Measurements from ENCODE around the gene NCK1.
A peak's percentile ranks its signal among the peaks of the same experiment; 100 is the strongest.
"Not testable (repeated sequence)": the region's sequence is repeated elsewhere in the genome, so short reads cannot be mapped to it uniquely, and the experiment has no call there.

NCK1 gene

DNA sequence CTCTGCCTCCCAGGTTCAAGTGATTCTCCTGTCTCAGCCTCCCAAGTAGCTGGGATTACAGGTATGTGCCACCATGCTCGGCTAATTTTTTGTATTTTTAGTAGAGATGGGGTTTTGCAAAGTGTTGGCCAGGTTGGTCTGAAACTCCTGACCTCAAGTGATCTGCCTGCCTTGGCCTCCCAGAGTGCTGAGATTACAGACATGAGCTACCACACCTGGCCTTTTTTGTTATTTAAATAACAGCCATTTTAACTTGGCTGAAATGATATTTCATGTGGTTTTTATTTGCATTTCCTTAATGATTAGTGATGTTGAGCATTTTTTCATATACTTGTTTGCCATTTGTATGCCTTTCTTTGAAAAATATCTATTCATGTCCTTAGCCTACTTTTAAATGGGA lies 35.2 kb downstream of the NCK1 start:
- H3K4me3 ChIP-seq (ENCODE audit: low read depth, low read length); H3K9ac ChIP-seq (ENCODE audit: low read depth, low read length); H3K9me3 ChIP-seq (ENCODE audit: control insufficient read depth, insufficient read depth, low read length); H3K36me3 ChIP-seq (ENCODE audit: control insufficient read depth, insufficient read depth, low read length); H3K27me3 ChIP-seq (ENCODE audit: control insufficient read depth, insufficient read depth, low read length): not testable (repeated sequence)
- peaks cover 56% of the 10 kb centered on the region for H3K4me1 ChIP-seq (ENCODE audit: control insufficient read depth, insufficient read depth, low read length)
- peak overlapping the region; percentile 21 for H3K27ac ChIP-seq (ENCODE audit: low read depth, low read length)

GRCh38 chr3:136898549-136898948 lies 36.5 kb downstream of the NCK1 start:
- Histone ChIP-seq H3K36me3 (ENCODE audit: control insufficient read depth, insufficient read depth, low read length) (no peaks in the 10 kb centered on the region), H3K4me3 (ENCODE audit: low read depth, low read length) (no peak overlapping the region), H3K9me3 (ENCODE audit: control insufficient read depth, insufficient read depth, low read length) (no peaks in the 10 kb centered on the region), H3K9ac (ENCODE audit: low read depth, low read length) (no peak overlapping the region), H3K4me1 (ENCODE audit: control insufficient read depth, insufficient read depth, low read length) (peaks cover 60% of the 10 kb centered on the region), H3K27ac (ENCODE audit: low read depth, low read length) (no peak overlapping the region), H3K27me3 (ENCODE audit: control insufficient read depth, insufficient read depth, low read length) (no peaks in the 10 kb centered on the region)

GRCh38 chr3:136898954-136899353 lies 36.9 kb downstream of the NCK1 start:
- no peaks in the 10 kb centered on the region for H3K9me3 ChIP-seq (ENCODE audit: control insufficient read depth, insufficient read depth, low read length)
- H3K27me3 ChIP-seq (ENCODE audit: control insufficient read depth, insufficient read depth, low read length): no peaks in the 10 kb centered on the region
- no peak overlapping the region for H3K4me3 ChIP-seq (ENCODE audit: low read depth, low read length)
- peak overlapping the region; percentile 46 for H3K27ac ChIP-seq (ENCODE audit: low read depth, low read length)
- peaks cover 55% of the 10 kb centered on the region for H3K4me1 ChIP-seq (ENCODE audit: control insufficient read depth, insufficient read depth, low read length)
- no peak overlapping the region for H3K9ac ChIP-seq (ENCODE audit: low read depth, low read length)
- H3K36me3 ChIP-seq (ENCODE audit: control insufficient read depth, insufficient read depth, low read length): no peaks in the 10 kb centered on the region

DNA sequence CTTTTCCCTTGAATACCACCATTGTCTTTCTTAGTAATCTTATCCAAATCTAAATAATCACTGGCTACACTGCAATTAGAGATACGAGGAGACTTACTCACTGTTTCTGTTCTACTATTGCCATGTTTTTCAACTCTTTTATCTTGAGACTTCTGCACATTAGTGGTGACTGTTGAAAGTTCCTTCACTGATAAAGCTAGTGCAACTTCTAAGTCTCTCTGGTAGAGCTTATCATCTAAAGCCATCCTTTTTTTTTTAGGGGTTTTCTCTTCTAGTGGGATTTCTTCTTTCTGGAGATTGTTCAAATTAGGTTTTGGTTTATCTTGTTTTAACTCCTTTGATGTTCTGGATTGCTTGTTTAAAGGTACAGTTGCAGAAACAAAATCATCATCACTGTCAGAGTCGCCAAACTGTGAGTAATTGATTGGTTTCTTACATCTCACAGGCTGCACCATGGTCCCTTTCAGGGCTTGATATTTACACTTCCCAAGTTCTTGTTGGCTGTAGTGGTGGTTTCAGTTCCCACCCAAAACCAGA lies 37.7 kb downstream of the NCK1 start:
- Histone ChIP-seq H3K9me3 (ENCODE audit: control insufficient read depth, insufficient read depth, low read length) (no peaks in the 10 kb centered on the region), H3K4me1 (ENCODE audit: control insufficient read depth, insufficient read depth, low read length) (peaks cover 53% of the 10 kb centered on the region), H3K36me3 (ENCODE audit: control insufficient read depth, insufficient read depth, low read length) (no peaks in the 10 kb centered on the region), H3K27ac (ENCODE audit: low read depth, low read length) (no peak overlapping the region), H3K9ac (ENCODE audit: low read depth, low read length) (no peak overlapping the region), H3K4me3 (ENCODE audit: low read depth, low read length) (no peak overlapping the region), H3K27me3 (ENCODE audit: control insufficient read depth, insufficient read depth, low read length) (no peaks in the 10 kb centered on the region)

GRCh38 chr3:136900694-136901093 lies 38.7 kb downstream of the NCK1 start:
- H3K4me1 ChIP-seq (ENCODE audit: control insufficient read depth, insufficient read depth, low read length): peaks cover 53% of the 10 kb centered on the region
- not testable (repeated sequence) for H3K36me3 ChIP-seq (ENCODE audit: control insufficient read depth, insufficient read depth, low read length); H3K27me3 ChIP-seq (ENCODE audit: control insufficient read depth, insufficient read depth, low read length); H3K9ac ChIP-seq (ENCODE audit: low read depth, low read length); H3K4me3 ChIP-seq (ENCODE audit: low read depth, low read length); H3K9me3 ChIP-seq (ENCODE audit: control insufficient read depth, insufficient read depth, low read length); H3K27ac ChIP-seq (ENCODE audit: low read depth, low read length)

- no peak overlapping the region for H3K4me3 ChIP-seq (ENCODE audit: low read depth, low read length)
- no peak overlapping the region for H3K27ac ChIP-seq (ENCODE audit: low read depth, low read length)
- no peaks in the 10 kb centered on the region for H3K9me3 ChIP-seq (ENCODE audit: control insufficient read depth, insufficient read depth, low read length)
- peaks cover 53% of the 10 kb centered on the region for H3K4me1 ChIP-seq (ENCODE audit: control insufficient read depth, insufficient read depth, low read length)
- H3K9ac ChIP-seq (ENCODE audit: low read depth, low read length): no peak overlapping the region
- H3K36me3 ChIP-seq (ENCODE audit: control insufficient read depth, insufficient read depth, low read length): no peaks in the 10 kb centered on the region
- no peaks in the 10 kb centered on the region for H3K27me3 ChIP-seq (ENCODE audit: control insufficient read depth, insufficient read depth, low read length)
Measured at GRCh38 chr3:136901391-136901790, 39.4 kb downstream of the NCK1 start.

DNA sequence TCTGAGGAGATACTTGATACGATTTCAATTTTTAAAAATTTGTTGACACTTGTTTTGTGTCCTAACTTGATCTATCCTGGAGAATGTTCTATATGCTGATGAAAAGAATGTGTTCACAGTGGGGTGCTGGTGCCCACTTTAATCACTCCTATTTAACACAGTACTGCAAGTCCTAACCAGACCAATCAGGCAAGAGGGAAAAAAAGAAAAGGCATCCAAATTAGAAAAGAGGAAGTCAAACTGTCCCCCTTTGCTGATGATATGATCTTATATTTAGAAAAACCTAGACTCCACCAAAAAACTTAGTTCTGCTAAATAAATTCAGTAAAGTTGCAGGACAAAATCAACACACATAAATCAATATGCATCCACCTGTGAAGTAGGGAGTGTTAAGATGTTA lies 40.5 kb downstream of the NCK1 start:
- not testable (repeated sequence) for H3K27ac ChIP-seq (ENCODE audit: low read depth, low read length); H3K27me3 ChIP-seq (ENCODE audit: control insufficient read depth, insufficient read depth, low read length); H3K36me3 ChIP-seq (ENCODE audit: control insufficient read depth, insufficient read depth, low read length); H3K9ac ChIP-seq (ENCODE audit: low read depth, low read length); H3K4me3 ChIP-seq (ENCODE audit: low read depth, low read length); H3K9me3 ChIP-seq (ENCODE audit: control insufficient read depth, insufficient read depth, low read length)
- H3K4me1 ChIP-seq (ENCODE audit: control insufficient read depth, insufficient read depth, low read length): peaks cover 50% of the 10 kb centered on the region

DNA sequence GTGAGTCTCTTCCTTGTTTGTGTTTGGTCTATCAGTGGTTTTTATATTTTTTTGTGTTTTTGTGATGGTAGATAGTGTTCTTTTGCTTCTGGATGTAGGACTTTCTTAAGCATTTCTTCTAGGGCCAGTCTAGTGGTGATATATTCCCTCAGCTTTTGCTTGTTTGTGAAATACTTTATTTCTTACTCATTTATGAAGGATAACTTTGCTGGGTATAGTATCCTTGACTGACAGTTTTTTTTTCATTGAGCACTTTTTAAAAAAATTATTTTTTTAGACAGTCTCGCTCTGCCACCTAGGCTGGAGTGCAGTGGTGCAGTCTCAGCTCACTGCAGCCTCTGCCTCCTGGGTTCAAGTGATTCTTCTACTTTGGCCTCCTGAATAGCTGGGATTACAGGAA lies 41.9 kb downstream of the NCK1 start:
- Histone ChIP-seq H3K36me3 (ENCODE audit: control insufficient read depth, insufficient read depth, low read length) (no peaks in the 10 kb centered on the region), H3K27ac (ENCODE audit: low read depth, low read length) (no peak overlapping the region)

GRCh38 chr3:136904746-136905145 lies 42.7 kb downstream of the NCK1 start:
- Histone ChIP-seq H3K36me3 (ENCODE audit: control insufficient read depth, insufficient read depth, low read length) (no peaks in the 10 kb centered on the region), H3K27me3 (ENCODE audit: control insufficient read depth, insufficient read depth, low read length) (no peaks in the 10 kb centered on the region), H3K9me3 (ENCODE audit: control insufficient read depth, insufficient read depth, low read length) (no peaks in the 10 kb centered on the region), H3K4me3 (ENCODE audit: low read depth, low read length) (no peak overlapping the region), H3K9ac (ENCODE audit: low read depth, low read length) (no peak overlapping the region), H3K4me1 (ENCODE audit: control insufficient read depth, insufficient read depth, low read length) (peaks cover 40% of the 10 kb centered on the region), H3K27ac (ENCODE audit: low read depth, low read length) (no peak overlapping the region)

More for the DNA sequence above, 41.9 kb downstream of the NCK1 start:
- no peak overlapping the region for H3K4me3 ChIP-seq (ENCODE audit: low read depth, low read length)
- H3K4me1 ChIP-seq (ENCODE audit: control insufficient read depth, insufficient read depth, low read length): peaks cover 40% of the 10 kb centered on the region
- H3K9ac ChIP-seq (ENCODE audit: low read depth, low read length): no peak overlapping the region
- H3K27me3 ChIP-seq (ENCODE audit: control insufficient read depth, insufficient read depth, low read length): no peaks in the 10 kb centered on the region
- H3K9me3 ChIP-seq (ENCODE audit: control insufficient read depth, insufficient read depth, low read length): no peaks in the 10 kb centered on the region

- H3K4me1 ChIP-seq (ENCODE audit: control insufficient read depth, insufficient read depth, low read length): peaks cover 34% of the 10 kb centered on the region
- no peak overlapping the region for H3K27ac ChIP-seq (ENCODE audit: low read depth, low read length)
- H3K27me3 ChIP-seq (ENCODE audit: control insufficient read depth, insufficient read depth, low read length): no peaks in the 10 kb centered on the region
- H3K36me3 ChIP-seq (ENCODE audit: control insufficient read depth, insufficient read depth, low read length): no peaks in the 10 kb centered on the region
- H3K4me3 ChIP-seq (ENCODE audit: low read depth, low read length): no peak overlapping the region
- H3K9me3 ChIP-seq (ENCODE audit: control insufficient read depth, insufficient read depth, low read length): no peaks in the 10 kb centered on the region
- no peak overlapping the region for H3K9ac ChIP-seq (ENCODE audit: low read depth, low read length)
Measured at GRCh38 chr3:136905549-136905948, 43.5 kb downstream of the NCK1 start.

DNA sequence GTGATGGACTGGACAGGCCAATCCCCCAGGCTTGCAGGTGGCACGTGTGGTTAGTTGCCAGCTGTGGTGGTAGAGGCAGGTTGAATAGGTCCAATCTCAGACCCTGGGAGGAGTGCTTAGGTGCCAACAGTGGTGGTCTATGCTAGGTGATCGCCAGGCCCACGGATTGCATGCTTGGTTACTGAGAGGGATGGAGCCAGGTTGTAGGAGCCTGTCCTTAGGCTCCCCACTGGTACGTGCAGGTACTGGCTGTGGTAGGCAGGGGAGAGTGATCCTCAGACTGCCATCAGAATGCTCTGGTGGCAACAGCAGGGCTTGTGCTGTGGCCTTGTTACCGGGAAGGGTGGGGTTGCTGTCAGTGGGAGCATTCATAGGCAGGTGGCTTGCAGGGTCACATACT lies 44.7 kb downstream of the NCK1 start:
- Histone ChIP-seq H3K4me1 (ENCODE audit: control insufficient read depth, insufficient read depth, low read length) (peaks cover 26% of the 10 kb centered on the region), H3K27me3 (ENCODE audit: control insufficient read depth, insufficient read depth, low read length) (no peaks in the 10 kb centered on the region), H3K27ac (ENCODE audit: low read depth, low read length) (no peak overlapping the region), H3K9me3 (ENCODE audit: control insufficient read depth, insufficient read depth, low read length) (no peaks in the 10 kb centered on the region), H3K4me3 (ENCODE audit: low read depth, low read length) (no peak overlapping the region), H3K9ac (ENCODE audit: low read depth, low read length) (no peak overlapping the region), H3K36me3 (ENCODE audit: control insufficient read depth, insufficient read depth, low read length) (no peaks in the 10 kb centered on the region)

GRCh38 chr3:136908297-136908696 lies 46.3 kb downstream of the NCK1 start:
- H3K36me3 ChIP-seq (ENCODE audit: control insufficient read depth, insufficient read depth, low read length): no peaks in the 10 kb centered on the region
- H3K9ac ChIP-seq (ENCODE audit: low read depth, low read length): no peak overlapping the region
- H3K4me3 ChIP-seq (ENCODE audit: low read depth, low read length): no peak overlapping the region
- H3K27me3 ChIP-seq (ENCODE audit: control insufficient read depth, insufficient read depth, low read length): no peaks in the 10 kb centered on the region
- no peaks in the 10 kb centered on the region for H3K9me3 ChIP-seq (ENCODE audit: control insufficient read depth, insufficient read depth, low read length)
- peaks cover 13% of the 10 kb centered on the region; the same call in 1 of the 2 replicates for H3K4me1 ChIP-seq (ENCODE audit: control insufficient read depth, insufficient read depth, low read length)
- no peak overlapping the region for H3K27ac ChIP-seq (ENCODE audit: low read depth, low read length)
